ENCODE measurements around the gene MSH3. TPM values are rescaled to one million over a fixed set of nuclear protein-coding genes. Genes with fewer than 3 reads are reported as not detected.
"Not testable (repeated sequence)": the region's sequence is repeated elsewhere in the genome, so short reads cannot be mapped to it uniquely, and the experiment has no call there.

The MSH3 gene
- total RNA-seq, 2 experiments from 2014 or later, result 23.2 to 23.6 TPM

DNA sequence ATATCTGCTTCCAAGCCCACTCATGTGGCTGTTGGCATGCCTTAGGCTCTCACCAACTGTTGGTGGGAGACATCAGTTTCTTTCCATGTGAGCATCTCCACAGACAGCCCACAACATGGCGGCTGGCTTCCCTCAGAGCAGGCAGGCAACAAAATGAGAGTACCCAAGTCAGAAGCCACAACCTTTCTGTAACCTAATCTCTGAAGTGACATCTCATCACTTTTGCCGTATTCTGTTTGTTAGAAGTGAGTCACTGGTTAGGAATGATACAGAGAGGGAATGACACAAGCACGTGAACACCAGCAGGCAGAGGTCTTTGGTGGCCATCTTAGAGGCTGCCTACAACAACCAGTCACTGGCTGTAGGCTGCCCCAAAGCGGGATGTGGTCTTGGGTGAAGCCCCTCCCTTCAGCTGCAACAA lies 217.1 kb downstream of the MSH3 start:
- Mint-ChIP-seq H3K27ac (peak overlapping the region; percentile 79), H3K36me3 (peaks cover 25% of the 10 kb centered on the region)
- CTCF ChIA-PET, result no interaction called here

GRCh38 chr5:80874162-80874561 lies 219.7 kb downstream of the MSH3 start:
- Mint-ChIP-seq H3K36me3 (peaks cover 30% of the 10 kb centered on the region), H3K27ac (no peak overlapping the region), H3K4me3 (no peak overlapping the region), H3K27me3 (no peaks in the 10 kb centered on the region), H3K4me1 (ENCODE audit: low read depth) (peaks cover 18% of the 10 kb centered on the region), H3K9me3 (no peaks in the 10 kb centered on the region)
- CTCF ChIA-PET, result no interaction called here
- intact Hi-C loops (cut with micrococcal nuclease), result no loop called here
- DNase-seq, result no peak
- POLR2A ChIA-PET, result no interaction called here

More for the DNA sequence above, 217.1 kb downstream of the MSH3 start:
- POLR2A ChIA-PET, result interaction anchor here (1.1 to 1.6 kb wide), 2 partner anchors 13 to 136 kb away, joined by 3 to 4 read pairs; no protein-coding TSS in a partner anchor
- Mint-ChIP-seq H3K4me3 (no peak overlapping the region), H3K9me3 (no peaks in the 10 kb centered on the region), H3K4me1 (ENCODE audit: low read depth) (peaks cover 31% of the 10 kb centered on the region), H3K27me3 (no peaks in the 10 kb centered on the region)
- peak; percentile 75 for DNase-seq
- intact Hi-C loops (cut with micrococcal nuclease), result loop anchor here (1.0 to 2.0 kb wide), 3 partner anchors 14 to 111 kb away; no protein-coding TSS in a partner anchor

DNA sequence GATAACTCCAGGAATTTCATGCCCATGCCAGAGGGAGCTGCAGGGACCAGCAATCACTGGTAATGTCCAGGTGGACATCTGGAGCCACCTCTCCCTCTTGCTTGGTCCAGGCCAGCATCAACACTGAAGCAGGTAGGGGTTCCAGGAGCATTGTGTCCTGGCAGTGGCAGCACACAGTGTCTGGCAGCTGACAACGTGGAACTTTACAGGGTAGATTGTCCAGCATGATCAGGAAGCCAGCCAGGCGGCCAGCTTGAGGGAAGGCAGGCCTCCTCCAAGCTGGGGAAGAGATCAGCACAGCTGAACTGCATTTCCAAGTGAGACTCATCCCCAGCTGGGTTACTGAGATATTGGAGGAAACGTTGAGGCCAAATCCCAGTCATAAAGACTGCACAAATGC lies 223.1 kb downstream of the MSH3 start:
- intact Hi-C loops (cut with micrococcal nuclease), result no loop called here
- H3K4me1 Mint-ChIP-seq (ENCODE audit: low read depth), result no peaks in the 10 kb centered on the region
- H3K9me3 Mint-ChIP-seq, result no peaks in the 10 kb centered on the region
- H3K4me3 Mint-ChIP-seq, result no peak overlapping the region
- no peak overlapping the region for H3K27ac Mint-ChIP-seq
- H3K27me3 Mint-ChIP-seq, result no peaks in the 10 kb centered on the region
- no peak for DNase-seq
- peaks cover 32% of the 10 kb centered on the region for H3K36me3 Mint-ChIP-seq
- POLR2A ChIA-PET, result no interaction called here
- CTCF ChIA-PET, result no interaction called here

DNA sequence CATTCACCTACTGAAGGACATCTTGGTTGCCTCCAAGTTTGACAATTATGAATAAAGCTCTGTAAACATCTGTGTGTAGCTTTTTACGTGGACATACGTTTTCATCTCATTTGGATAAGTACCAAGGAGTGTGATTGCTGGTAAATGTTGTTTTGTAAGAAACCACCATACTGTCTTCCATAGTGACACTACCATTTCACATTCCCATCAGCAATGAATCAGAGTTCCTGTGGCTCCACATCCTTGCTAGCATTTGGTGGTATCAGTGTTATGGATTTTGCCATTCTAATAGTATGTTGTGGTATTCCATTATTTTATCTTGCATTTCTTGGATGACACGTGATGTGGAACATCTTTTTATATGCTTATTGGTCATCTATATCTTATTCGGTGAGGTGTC lies 227.3 kb downstream of the MSH3 start:
- Mint-ChIP-seq H3K36me3 (peaks cover 24% of the 10 kb centered on the region), H3K4me1 (ENCODE audit: low read depth) (peaks cover 21% of the 10 kb centered on the region), H3K27ac (no peak overlapping the region), H3K9me3 (no peaks in the 10 kb centered on the region), H3K27me3 (no peaks in the 10 kb centered on the region), H3K4me3 (no peak overlapping the region)
- intact Hi-C loops (cut with micrococcal nuclease), result no loop called here
- ChIA-PET POLR2A (no interaction called here), CTCF (no interaction called here)
- DNase-seq, result no peak

- POLR2A ChIA-PET; H3K4me3 Mint-ChIP-seq; DNase-seq; intact Hi-C loops (cut with micrococcal nuclease); H3K27ac Mint-ChIP-seq; CTCF ChIA-PET; H3K27me3 Mint-ChIP-seq; H3K9me3 Mint-ChIP-seq: not testable (repeated sequence)
- Mint-ChIP-seq H3K36me3 (peaks cover 18% of the 10 kb centered on the region), H3K4me1 (ENCODE audit: low read depth) (peaks cover 21% of the 10 kb centered on the region)
These were observed 228.9 kb downstream of the MSH3 start for GRCh38 chr5:80883390-80883789.

- no peak for DNase-seq
- Mint-ChIP-seq H3K27me3 (no peaks in the 10 kb centered on the region), H3K4me3 (no peak overlapping the region), H3K4me1 (ENCODE audit: low read depth) (peaks cover 21% of the 10 kb centered on the region), H3K36me3 (peaks cover 19% of the 10 kb centered on the region), H3K9me3 (no peaks in the 10 kb centered on the region), H3K27ac (peak overlapping the region; percentile 61)
- intact Hi-C loops (cut with micrococcal nuclease), result loop anchor here (1.0 to 2.0 kb wide), 2 partner anchors 77 to 129 kb away; partner anchors contain the start of gene RASGRF2
- CTCF ChIA-PET, result no interaction called here
- POLR2A ChIA-PET, result interaction anchor here (1.2 kb wide), 1 partner anchor 13 kb away, joined by 3 read pairs; no protein-coding TSS in a partner anchor
These were observed 229.8 kb downstream of the MSH3 start for GRCh38 chr5:80884086-80884813.

DNA sequence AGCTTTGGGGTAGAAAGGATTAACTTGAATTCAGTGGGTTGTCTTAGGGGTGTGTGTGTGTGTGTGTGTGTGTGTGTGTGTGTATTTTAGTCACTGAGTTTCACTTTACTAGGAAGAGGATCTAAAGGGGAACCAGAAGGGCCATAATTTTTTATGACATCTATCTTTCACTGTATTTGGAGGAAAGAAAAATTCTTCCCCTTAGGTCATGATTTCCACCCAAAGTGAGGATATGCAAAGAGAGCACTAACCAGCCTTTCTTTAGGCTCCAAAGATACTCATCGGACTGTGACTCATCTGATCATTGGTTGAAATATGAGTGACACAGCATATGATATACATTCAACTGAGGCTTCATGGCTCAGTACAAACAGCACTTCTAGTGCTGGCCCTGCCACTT lies 230.5 kb downstream of the MSH3 start:
- H3K4me3 Mint-ChIP-seq, result no peak overlapping the region

GRCh38 chr5:80885396-80886000 lies 231.0 kb downstream of the MSH3 start:
- CTCF ChIA-PET, result interaction anchor here (1.3 kb wide), 1 partner anchor 223 kb away, joined by 5 read pairs; no protein-coding TSS in a partner anchor
- Mint-ChIP-seq H3K36me3 (peaks cover 21% of the 10 kb centered on the region), H3K9me3 (no peaks in the 10 kb centered on the region), H3K27me3 (no peaks in the 10 kb centered on the region), H3K4me3 (no peak overlapping the region), H3K4me1 (ENCODE audit: low read depth) (peaks cover 21% of the 10 kb centered on the region), H3K27ac (peak overlapping the region; percentile 65)
- intact Hi-C loops (cut with micrococcal nuclease), result loop anchor here (1.0 to 2.0 kb wide), 2 partner anchors 14 to 75 kb away; partner anchors contain the start of gene RASGRF2
- POLR2A ChIA-PET, result no interaction called here
- DNase-seq, result no peak

More for the DNA sequence above, 230.5 kb downstream of the MSH3 start:
- DNase-seq, result peak; percentile 12
- Mint-ChIP-seq H3K27ac (peak overlapping the region; percentile 65), H3K9me3 (no peaks in the 10 kb centered on the region), H3K36me3 (peaks cover 21% of the 10 kb centered on the region), H3K4me1 (ENCODE audit: low read depth) (peaks cover 21% of the 10 kb centered on the region), H3K27me3 (no peaks in the 10 kb centered on the region)
- ChIA-PET CTCF (interaction anchor here (1.3 kb wide), 1 partner anchor 223 kb away, joined by 5 read pairs; no protein-coding TSS in a partner anchor), POLR2A (interaction anchor here (1.2 kb wide), 1 partner anchor 14 kb away, joined by 3 read pairs; no protein-coding TSS in a partner anchor)
- intact Hi-C loops (cut with micrococcal nuclease), result loop anchor here (1.0 to 2.0 kb wide), 3 partner anchors 14 to 130 kb away; partner anchors contain the start of gene RASGRF2

DNA sequence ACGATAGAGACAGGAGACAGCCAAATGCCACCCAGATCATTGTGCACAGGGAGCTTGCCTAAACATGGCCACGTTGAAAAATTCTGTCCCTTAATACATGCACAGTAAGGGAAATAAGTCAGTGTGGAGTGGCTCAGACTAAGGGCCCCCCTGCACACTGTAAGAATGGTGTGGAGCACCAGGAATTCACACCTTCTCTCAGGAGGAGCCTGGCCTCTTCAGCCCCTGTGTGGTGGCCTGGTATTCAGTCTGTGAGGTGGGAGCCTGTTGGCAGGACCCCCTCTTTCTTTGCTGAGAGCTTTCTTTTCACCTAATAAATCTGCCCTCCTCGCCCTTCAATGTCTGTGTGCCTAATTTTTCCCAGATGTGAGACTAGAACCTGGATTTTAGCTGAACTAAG lies 239.6 kb downstream of the MSH3 start:
- H3K27me3 Mint-ChIP-seq, result no peaks in the 10 kb centered on the region
- no peaks in the 10 kb centered on the region for H3K9me3 Mint-ChIP-seq
- intact Hi-C loops (cut with micrococcal nuclease), result no loop called here
- no peak for DNase-seq
- ChIA-PET CTCF (interaction anchor here (0.7 kb wide), 1 partner anchor 223 kb away, joined by 3 read pairs; no protein-coding TSS in a partner anchor), POLR2A (no interaction called here)
- no peak overlapping the region for H3K27ac Mint-ChIP-seq
- H3K4me1 Mint-ChIP-seq (ENCODE audit: low read depth), result no peaks in the 10 kb centered on the region
- H3K4me3 Mint-ChIP-seq, result no peak overlapping the region
- peaks cover 17% of the 10 kb centered on the region for H3K36me3 Mint-ChIP-seq

DNA sequence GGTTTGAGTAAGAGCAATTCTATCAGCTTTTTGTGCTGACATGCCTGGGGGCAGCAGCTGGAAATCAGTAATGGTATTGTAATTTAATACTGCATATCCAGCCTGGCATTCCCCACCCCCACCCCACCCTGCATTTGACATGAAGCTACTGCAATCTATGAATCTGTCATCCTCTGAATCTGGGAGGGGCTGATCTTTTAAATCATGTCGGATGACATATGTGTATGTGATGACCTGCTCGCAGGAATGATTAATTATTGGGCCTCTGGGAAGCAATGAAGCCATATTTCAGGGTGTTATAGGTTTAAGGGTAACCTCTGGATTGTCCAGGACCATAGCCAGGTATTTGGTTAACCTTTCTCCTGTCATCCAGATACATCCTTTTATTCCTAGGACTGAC lies 241.1 kb downstream of the MSH3 start:
- DNase-seq, result no peak
- Mint-ChIP-seq H3K27ac (no peak overlapping the region), H3K9me3 (no peaks in the 10 kb centered on the region), H3K4me1 (ENCODE audit: low read depth) (no peaks in the 10 kb centered on the region), H3K27me3 (no peaks in the 10 kb centered on the region), H3K4me3 (no peak overlapping the region), H3K36me3 (peaks cover 12% of the 10 kb centered on the region)
- intact Hi-C loops (cut with micrococcal nuclease), result no loop called here
- ChIA-PET POLR2A (no interaction called here), CTCF (interaction anchor here (0.8 kb wide), 1 partner anchor 59 kb away, joined by 3 read pairs; no protein-coding TSS in a partner anchor)

DNA sequence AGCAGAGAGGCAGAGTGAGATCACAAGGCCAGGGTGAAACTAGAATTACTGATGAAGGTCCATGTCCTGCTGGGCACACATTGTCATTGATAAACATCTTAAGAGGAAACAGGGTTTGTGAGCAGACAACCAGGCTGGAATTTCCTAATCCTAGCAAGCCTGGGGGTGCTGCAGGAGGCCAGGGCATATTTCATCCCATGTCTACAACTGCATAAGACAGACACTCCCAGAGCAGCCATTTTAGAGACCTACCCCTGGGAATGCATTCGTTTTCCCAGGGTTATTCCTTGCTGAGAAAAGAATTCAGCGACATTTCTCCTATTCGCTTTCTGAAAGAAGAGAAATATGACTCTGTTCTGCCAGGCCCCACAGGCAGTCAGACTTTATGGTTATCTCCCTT lies 248.2 kb downstream of the MSH3 start:
- peaks cover 21% of the 10 kb centered on the region for H3K36me3 Mint-ChIP-seq
- H3K27ac Mint-ChIP-seq; CTCF ChIA-PET; DNase-seq; intact Hi-C loops (cut with micrococcal nuclease); H3K27me3 Mint-ChIP-seq; POLR2A ChIA-PET; H3K4me1 Mint-ChIP-seq (ENCODE audit: low read depth); H3K4me3 Mint-ChIP-seq: not testable (repeated sequence)
- H3K9me3 Mint-ChIP-seq, result peaks cover 12% of the 10 kb centered on the region

- H3K27me3 Mint-ChIP-seq, result no peaks in the 10 kb centered on the region
- H3K9me3 Mint-ChIP-seq, result peaks cover 12% of the 10 kb centered on the region
- peaks cover 21% of the 10 kb centered on the region for H3K36me3 Mint-ChIP-seq
- DNase-seq, result no peak
- no peaks in the 10 kb centered on the region for H3K4me1 Mint-ChIP-seq (ENCODE audit: low read depth)
- ChIA-PET CTCF (no interaction called here), POLR2A (no interaction called here)
- H3K4me3 Mint-ChIP-seq, result no peak overlapping the region
- intact Hi-C loops (cut with micrococcal nuclease), result no loop called here
- no peak overlapping the region for H3K27ac Mint-ChIP-seq
These were observed 250.2 kb downstream of the MSH3 start for GRCh38 chr5:80904533-80905187.
